Measurements from ENCODE around the gene TPT1. TPM values are rescaled to one million over a fixed set of nuclear protein-coding genes. Genes with fewer than 3 reads are reported as not detected.

Gene TPT1
- total and polyA plus RNA-seq, 8 donors: 2,995 to 4,358 (median 3,576) TPM

DNA sequence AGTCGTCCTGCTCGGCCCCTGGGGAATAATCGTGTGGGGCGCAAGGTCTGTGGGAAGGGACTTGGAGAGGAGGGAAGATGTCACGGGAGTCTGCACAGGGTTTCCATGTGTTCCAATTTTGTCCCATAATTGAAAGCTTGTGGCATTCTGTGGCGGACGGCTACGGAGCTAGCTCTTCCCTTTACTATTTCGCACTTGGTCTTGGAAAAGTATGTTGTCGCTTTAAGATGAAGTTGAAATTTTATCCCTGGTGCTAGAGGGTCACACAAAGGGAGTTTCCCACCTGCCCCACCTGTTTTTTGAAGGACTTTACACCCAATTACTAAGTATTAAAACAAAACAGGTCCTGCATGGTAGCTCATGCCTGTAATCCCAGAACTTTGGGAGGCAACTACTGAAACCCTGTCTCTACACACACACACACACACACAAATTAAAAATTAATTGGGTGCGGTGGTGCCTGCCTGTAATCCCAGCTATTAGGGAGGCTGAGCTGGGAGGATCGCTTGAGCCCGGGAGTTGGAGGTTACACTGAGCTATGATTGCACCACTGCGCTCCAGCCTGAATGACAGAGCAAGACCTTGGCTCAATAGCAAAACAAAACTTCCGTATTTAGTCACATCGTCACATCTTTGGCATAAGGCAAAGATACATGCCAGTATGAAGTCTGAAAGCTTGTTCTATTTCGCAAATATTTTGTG lies 967 bp upstream of the TPT1 start:
- no peak for FAIRE-seq
- 5 to 7% methylated on average over 17 of the region's 17 CpGs for WGBS, 2 donors
- H3K4me3 ChIP-seq: peak overlapping the region; percentile 33 to 99 (median 59)
- peak; percentile 2 to 24 (median 6) for ATAC-seq
- intact Hi-C loops (cut with DNase I): no loop called here
- DNase-seq: peak in 4 of 6 donors; percentile 35 to 60 (median 41)
- TF ChIP-seq, protein P1, sequence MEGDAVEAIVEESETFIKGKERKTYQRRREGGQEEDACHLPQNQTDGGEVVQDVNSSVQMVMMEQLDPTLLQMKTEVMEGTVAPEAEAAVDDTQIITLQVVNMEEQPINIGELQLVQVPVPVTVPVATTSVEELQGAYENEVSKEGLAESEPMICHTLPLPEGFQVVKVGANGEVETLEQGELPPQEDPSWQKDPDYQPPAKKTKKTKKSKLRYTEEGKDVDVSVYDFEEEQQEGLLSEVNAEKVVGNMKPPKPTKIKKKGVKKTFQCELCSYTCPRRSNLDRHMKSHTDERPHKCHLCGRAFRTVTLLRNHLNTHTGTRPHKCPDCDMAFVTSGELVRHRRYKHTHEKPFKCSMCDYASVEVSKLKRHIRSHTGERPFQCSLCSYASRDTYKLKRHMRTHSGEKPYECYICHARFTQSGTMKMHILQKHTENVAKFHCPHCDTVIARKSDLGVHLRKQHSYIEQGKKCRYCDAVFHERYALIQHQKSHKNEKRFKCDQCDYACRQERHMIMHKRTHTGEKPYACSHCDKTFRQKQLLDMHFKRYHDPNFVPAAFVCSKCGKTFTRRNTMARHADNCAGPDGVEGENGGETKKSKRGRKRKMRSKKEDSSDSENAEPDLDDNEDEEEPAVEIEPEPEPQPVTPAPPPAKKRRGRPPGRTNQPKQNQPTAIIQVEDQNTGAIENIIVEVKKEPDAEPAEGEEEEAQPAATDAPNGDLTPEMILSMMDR (IDR thresholded peaks at IDR 0.05): no peak
- H3K9me3 ChIP-seq: no peaks in the 10 kb centered on the region
- H3K36me3 ChIP-seq: peaks cover 6 to 31% (median 12%) of the 10 kb centered on the region in 3 donors
- H3K27ac ChIP-seq: peak overlapping the region; percentile 81 to 100 (median 100)
- peaks cover 23 to 31% (median 24%) of the 10 kb centered on the region in 3 donors for H3K4me1 ChIP-seq
- H3K27me3 ChIP-seq: no peaks in the 10 kb centered on the region

DNA sequence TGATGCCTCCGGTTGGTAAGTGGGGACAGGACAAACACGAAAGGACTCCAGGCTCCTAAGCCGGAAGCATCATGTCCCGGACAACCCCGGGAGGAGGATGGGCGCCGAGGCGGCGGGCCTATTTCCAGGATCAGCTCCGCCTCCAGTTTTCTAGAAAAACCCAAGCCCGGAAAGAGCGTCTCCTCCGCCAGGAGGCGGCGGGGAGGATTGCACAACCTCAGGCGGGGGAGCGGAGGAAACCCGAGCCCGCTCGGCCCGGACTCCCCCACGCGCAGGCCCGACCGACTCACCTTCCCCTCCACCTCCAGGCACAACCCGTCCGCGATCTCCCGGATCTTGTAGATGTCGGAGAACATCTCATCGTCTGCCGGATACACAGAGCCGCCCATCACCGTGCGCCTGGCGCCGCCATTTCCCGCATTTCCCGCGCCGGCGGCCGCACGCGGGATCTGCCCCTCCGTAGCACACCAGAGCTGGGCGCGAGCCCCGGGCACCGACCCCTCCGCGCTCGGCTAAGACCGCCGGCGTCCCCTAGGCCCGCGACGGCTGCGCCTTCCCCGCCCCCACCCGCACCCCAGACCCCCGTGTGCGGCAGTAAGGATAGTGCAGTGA lies 455 bp downstream of the TPT1 start:
- Histone ChIP-seq H3K27ac (peak overlapping the region; percentile 100), H3K4me1 (peaks cover 24 to 45% (median 29%) of the 10 kb centered on the region in 3 donors), H3K36me3 (peaks cover 9 to 45% (median 23%) of the 10 kb centered on the region in 3 donors), H3K27me3 (no peaks in the 10 kb centered on the region), H3K9me3 (no peaks in the 10 kb centered on the region), H3K4me3 (peak overlapping the region; percentile 77 to 99 (median 89))
- FAIRE-seq (no peak), DNase-seq (peak; percentile 91 to 95 (median 92)), ATAC-seq (peak; percentile 66 to 75 (median 72))
- TF ChIP-seq, protein P1 (IDR thresholded peaks at IDR 0.05): peak; percentile 20 to 41 (median 26)
- 0% methylated on average over 59 to 64 of the region's 64 CpGs for WGBS, 2 donors
- intact Hi-C loops (cut with DNase I): no loop called here

DNA sequence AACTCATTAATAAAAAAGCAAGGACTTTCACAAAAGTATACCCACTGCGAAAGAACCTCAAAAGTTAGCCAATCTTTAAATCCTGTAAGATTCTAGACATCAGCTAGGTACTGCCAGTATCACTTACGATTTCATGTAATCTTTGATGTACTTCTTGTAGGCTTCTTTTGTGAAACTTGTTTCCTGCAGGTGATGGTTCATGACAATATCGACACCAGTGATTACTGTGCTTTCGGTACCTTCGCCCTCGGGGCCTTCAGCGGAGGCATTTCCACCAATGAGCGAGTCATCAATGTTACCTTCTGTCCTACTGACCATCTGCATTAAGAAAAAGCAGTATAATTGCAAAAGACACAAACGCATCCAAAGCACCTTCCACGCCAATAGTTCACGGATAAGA lies 1.1 kb downstream of the TPT1 start:
- Histone ChIP-seq H3K4me3 (peak overlapping the region; percentile 77 to 99 (median 89)), H3K36me3 (peaks cover 9 to 50% (median 23%) of the 10 kb centered on the region in 3 donors), H3K4me1 (peaks cover 24 to 48% (median 29%) of the 10 kb centered on the region in 3 donors), H3K9me3 (no peaks in the 10 kb centered on the region), H3K27me3 (no peaks in the 10 kb centered on the region), H3K27ac (peak overlapping the region in 3 of 4 donors; percentile 100)
- ATAC-seq (no peak), DNase-seq (no peak), FAIRE-seq (no peak)
- TF ChIP-seq, protein P1 (IDR thresholded peaks at IDR 0.05): no peak
- WGBS, 2 donors: 3 to 4% methylated on average over 11 of the region's 11 CpGs
- intact Hi-C loops (cut with DNase I): no loop called here

DNA sequence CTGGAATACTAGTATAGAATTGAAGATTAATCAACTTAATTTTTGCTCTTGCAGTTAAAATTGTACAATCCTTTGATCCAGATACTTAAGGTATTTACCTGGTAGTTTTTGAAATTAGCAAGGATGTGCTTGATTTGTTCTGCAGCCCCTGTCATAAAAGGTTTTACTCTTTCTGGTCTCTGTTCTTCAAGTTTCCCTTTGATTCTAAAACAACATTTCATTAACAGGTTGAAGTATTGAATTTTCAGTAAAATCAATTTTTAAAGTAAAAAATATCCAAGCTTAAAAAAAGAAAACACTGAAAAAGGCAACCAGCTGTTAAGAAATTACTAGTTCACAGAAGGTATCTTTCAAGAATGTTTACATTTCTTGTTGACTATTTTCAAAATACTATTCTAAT lies 1.6 kb downstream of the TPT1 start:
- peaks cover 9 to 50% (median 23%) of the 10 kb centered on the region in 3 donors for H3K36me3 ChIP-seq
- TF ChIP-seq, protein P1 (IDR thresholded peaks at IDR 0.05): no peak
- peaks cover 24 to 53% (median 29%) of the 10 kb centered on the region in 3 donors for H3K4me1 ChIP-seq
- DNase-seq (no peak), FAIRE-seq (peak; percentile 43), ATAC-seq (no peak)
- peak overlapping the region in 2 of 4 donors; percentile 5 to 100 for H3K27ac ChIP-seq
- peak overlapping the region; percentile 77 to 99 (median 89) for H3K4me3 ChIP-seq
- intact Hi-C loops (cut with DNase I): no loop called here
- H3K27me3 ChIP-seq: no peaks in the 10 kb centered on the region
- H3K9me3 ChIP-seq: no peaks in the 10 kb centered on the region

Data from pancreas (tissue), 10 donors.